Daoy (cell line): Measurements from ENCODE around the gene C4orf54. TPM values are rescaled to one million over a fixed set of nuclear protein-coding genes. Genes with fewer than 3 reads are reported as not detected.
A peak's percentile ranks its signal among the peaks of the same experiment; 100 is the strongest.

Experiments used
- DNase-seq: peaks from one replicate; pipeline ENCODE4 v3.0.0-alpha.2; 2015; ENCODE audit warnings: low read depth
- total RNA-seq: library from RNA; depleted of rRNA; stranded (reverse); fragments of >200 nt; shearing (Covaris generic); gene quantifications from 2 replicates; pipeline ENCODE4 v1.2.3, GENCODE V29; 2014; rRNA removed

Gene C4orf54
- 0.17 TPM in 1 of 2 replicates, not detected in the other for total RNA-seq

DNA sequence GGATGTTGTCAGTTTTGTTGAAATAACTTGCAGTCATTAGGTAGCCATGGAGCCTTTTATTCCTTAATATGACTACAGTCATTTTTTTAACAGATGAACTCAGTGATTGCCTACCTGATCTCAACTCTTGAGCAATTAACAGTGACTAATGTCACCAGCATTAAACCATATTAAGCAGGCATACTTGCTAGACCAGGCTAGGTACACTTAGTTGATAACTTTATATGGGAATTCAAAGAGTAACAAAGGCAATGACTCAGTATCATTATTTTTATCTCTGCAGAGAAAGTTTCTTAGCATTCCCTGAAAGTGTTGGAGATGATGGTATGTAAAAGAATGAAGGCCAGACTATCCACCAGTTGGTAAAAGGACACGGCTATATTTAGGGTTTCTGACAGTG is at the start of gene C4orf54:
TSS of gene C4orf54 (minus strand) at position 31 of the 400 bp plus-strand sequence. CDS start 3,180 bp downstream, outside the sequence.
- no peak for DNase-seq

DNA sequence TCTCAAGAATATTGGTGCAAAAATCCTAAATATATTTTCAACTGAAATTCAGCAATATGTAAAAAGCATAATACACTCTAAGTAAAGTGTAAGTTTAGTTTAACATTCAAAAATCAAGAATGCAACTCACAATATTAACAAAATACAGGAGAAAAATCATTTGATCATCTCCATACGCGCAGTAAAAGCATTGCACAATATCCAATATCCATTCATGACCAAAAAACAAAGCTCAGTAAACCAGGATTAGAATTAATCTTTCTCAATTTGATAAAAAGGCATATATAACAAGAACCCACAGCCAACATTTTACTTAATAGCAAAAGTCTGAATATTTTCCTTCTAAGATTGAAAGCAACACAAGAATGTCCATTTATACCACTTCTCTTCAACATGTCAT is 48.3 kb upstream of the C4orf54 start:
- no peak for DNase-seq

DNA sequence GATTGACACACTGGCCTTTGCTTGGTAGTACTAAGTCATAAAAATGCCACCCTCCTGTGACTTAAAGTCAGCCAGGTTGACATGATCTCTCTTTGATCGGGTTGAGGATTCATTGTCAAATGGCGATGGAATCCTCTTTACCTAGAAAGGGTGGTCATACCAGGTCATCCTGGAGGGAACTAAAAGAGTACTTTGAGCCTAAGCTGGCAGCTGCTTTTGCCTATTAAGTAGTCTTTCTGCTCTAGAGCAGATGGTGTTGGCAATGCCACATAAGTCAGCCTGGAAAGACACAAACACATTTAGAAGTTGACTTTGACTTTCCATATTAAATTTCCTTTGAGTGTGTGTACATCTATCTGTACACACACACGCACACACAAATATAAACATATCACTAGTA is 39.2 kb upstream of the C4orf54 start:
- no peak for DNase-seq

DNA sequence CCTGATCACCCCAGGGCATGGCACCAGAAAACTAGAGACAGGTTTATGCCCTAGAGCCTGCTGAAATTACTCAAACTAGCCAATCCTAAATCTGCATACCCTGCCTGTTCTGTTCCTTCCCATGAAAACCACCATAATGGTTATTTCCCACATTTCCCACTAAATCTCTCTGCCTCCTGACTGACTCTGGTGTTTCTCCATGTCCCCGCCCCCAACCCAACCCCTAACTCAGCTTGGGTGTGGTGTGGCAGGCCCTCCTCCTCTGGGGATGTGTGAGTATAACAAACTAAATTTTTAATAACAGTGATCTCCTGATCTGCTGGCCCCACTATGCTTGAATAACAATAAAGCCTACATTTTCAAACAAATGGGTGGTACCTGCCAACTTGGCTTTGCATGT is 35.5 kb upstream of the C4orf54 start:
- DNase-seq, result no peak

DNA sequence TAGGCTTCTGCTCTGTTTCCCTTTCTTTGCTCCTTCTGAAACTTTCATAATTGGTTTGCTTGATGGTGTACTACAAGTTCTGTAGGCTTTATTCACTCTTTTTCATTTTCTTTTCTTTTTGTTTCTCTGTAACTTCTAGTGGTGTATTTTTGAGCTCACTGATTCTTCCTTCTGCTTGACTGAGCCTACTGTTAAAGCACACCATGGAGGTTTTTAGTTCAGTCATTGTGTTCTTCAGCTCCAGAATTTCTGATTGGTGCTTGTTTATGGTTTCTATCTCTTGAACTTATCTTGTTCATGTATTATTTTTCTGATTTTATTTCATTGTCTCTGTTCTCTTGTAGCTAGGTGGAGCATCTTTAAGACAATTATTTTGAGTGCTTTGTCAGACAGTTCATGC is 33.4 kb upstream of the C4orf54 start:
- DNase-seq, result no peak

DNA sequence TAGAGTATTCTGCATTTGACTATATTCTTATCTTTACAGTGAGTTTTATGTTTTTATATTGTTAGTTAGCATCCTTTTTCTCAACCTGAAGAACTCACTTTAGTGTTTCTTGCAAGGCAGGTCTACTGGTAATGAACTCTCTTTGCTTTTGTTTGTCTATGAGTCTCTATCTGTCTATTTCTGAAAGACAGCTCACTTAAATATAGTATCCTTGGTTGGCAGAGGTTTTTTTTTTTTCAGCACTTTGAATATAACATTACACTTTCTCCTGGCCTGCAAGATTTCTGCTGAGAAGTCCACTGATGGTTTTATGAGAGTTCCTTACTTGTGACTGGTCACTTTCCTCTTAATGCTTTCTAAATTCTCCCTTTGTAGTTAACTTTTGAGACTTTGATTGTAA is 32.8 kb upstream of the C4orf54 start:
- DNase-seq, result no peak

DNA sequence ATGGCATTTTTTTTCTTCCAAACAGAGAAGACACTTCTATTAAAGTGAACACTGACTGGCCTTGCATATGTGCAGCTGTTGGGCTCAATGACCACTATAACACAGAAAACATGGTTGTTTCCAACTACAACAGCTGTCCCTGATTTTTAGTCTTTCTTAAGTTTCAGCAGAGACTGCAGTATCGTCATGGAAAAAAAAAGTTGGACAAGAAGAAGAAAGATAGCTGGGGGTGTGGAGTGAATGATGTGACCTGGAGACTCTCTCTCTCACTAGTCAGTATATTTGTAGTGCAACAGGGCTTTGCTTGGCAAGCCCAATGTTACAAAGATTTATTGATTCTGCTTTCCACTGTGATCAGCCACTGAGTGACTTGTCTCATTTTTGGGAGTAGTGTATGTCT is 29.5 kb upstream of the C4orf54 start:
- DNase-seq, result no peak

DNA sequence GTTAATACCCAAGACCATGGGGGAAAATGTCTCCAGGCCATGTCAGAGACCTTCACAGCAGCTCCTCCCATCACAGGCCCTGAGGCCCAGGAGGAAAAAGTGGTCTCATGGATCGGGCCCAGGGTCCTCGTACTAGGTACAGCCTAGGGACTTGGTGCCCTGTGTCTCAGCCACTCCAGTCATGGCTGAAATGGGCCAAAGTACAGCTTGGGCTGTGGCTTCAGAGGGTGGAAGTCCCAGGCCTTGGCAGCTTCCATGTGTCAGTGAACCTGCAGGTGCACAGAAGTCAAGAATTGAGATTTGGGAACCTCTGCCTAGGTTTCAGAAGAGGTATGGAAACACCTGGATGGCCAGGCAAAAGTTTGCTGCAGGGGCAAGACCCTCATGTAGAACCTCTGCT is 27.6 kb upstream of the C4orf54 start:
- DNase-seq, result no peak

DNA sequence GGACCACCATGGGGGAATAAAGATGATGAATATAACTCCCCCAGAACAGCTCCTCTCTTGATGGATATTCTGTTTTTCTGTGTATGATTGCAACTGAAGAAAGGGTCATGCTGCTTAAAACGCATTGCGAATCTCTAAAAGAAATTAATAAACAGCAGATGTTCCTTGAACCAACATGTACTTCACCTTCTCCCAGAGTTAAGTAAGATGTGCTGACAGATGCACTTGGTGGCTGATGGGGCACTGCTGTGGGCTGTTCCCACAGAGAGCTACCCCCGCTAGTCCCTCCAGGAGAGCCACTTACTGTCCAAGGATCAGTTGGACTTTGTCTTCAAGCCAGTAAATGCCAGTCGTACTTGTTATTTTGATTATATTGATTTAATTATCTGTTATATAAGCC is 26.3 kb upstream of the C4orf54 start:
- DNase-seq, result no peak

DNA sequence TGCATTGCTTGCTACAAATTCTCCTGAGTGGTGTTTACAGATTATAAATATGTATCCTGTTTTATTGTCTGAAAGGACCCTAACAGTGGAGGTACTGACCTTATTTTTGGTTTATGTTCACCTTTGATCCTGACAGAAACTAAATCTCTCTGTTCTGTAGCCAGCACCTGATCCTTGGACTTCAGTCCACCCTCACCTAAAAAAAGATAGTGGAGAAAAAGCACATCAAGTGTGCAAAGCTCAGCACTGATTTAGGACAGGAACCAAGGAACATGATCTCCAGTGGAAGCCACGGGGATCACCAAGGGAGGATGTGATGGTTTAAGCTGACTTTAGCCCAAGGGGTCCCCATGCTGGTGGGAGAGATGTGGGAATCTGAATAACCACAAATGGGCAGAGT is 22.3 kb upstream of the C4orf54 start:
- DNase-seq, result no peak

DNA sequence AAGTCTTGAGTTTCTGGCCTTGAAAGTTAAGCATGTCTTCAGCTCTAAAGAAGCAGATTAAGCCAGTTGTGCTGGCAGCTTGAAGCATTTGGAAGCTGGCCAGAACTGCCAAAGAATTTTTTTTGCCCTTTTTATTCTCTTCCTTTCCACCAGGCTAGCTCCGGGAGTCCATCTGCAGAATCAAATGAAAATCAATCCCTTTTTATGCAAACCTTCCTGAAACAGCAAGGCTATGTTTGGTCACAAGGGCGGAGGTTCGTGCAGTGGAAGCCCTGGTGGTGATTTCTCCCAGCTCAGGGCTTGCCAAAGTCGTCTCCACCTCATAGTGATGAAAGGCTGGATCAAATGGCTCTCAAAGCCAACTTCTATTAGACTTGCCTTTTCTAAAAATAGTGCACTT is 21.6 kb upstream of the C4orf54 start:
- DNase-seq, result no peak

DNA sequence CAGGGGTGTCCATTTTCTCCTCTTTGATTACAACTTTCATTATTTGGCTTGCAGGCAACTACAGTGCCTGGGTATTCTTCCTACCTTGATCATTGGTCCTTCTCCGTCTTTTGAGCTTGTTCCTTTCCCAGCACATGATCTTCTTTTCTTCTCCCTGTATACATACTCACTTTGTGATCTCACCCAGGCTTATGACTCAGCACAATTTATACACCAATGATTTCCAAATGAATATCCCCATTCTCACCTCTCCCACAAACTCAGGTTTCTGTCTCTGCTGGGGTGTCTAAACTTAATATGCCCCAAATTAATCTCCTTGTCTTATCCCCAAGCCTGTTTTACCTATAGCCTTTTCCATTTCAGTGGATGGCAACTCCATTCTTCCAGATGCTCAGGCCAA is 19.5 kb upstream of the C4orf54 start:
- DNase-seq, result no peak

DNA sequence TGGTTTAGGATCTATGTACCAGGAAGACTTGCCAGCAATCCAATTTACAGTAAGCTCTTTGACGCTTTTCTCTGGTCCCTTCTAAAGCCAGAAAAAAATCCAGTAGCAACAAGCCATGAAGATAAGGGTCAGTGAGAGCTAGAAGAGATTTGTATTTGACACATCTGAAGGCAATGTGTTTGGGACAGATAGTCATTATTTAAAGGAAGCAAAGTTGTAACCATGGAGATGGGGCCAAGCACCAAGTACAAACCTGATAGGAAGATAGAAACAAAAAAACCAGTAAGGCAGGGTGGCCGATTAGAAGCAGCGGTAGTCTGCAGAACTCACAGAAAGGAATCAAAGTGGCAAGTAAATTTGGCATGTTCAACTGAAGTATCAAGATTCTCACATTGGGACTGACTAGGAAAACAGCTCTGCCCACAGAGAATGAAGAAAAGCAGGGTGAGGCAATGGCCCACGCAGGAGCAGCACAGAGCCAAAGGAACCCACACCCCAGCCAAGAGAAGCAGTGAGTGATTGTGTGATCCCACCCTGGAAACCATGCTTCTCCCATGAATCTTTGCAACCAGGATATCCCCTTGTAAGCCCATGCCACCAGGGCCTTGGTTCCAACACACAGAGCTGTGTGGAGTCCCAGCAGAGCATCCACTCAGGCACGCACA is 12.9 kb upstream of the C4orf54 start:
- DNase-seq, result no peak

DNA sequence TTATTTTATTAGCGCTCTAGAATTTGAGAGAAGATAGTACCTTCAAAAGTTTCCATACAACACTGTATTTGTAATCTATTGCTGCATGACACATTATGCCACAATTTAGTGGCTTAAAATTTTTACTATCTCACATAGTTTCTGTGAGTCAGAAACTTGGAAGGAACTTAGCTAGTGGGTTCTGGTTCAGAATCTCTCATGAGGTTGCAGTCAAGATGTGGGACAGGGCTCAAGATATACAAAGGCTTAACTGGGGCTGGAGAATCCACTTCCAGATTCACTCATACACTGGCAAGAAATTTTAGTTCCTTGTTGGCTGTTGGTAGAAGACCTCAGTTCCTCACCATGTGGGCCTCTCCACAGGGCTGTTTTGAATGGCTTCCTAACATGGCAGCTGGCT is 11.5 kb upstream of the C4orf54 start:
- no peak for DNase-seq

DNA sequence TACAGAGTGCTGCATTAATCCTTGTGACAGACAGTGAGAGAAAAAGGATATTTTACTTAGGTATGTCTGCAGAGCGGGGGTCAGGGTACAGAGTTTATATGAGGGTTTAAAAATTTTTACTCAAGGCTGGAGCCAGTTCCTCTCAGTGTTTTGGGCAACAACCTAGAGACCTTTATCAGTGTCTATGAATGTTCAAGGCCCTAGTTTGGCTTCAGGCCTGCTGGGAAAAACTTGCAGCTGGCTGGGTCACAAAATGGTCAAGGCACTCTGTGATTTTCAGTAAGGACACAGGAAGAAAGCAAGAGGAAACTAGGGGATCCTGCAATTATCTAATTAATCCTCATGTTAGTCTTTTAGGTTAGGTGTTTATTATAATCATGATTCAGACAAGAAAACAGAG is 10.8 kb upstream of the C4orf54 start:
- no peak for DNase-seq

DNA sequence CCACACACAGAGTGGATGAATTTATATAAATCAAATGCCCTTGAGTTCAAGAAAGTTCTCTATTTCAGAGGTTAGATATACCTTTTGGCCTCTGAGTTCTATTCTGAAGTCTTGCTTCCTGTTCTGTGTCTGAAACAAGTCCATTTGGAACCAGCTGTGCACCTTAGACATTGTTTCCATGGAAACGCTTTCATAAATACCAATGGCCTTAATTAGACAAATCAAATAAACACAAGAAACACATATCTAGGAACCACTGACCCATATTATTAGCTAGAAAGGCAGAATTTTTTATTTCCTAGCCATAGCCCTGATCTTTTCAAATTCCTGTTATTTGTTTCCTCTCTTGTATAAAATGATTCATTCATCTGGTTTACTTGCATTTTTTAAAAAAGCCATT is 8.4 kb upstream of the C4orf54 start:
- no peak for DNase-seq

DNA sequence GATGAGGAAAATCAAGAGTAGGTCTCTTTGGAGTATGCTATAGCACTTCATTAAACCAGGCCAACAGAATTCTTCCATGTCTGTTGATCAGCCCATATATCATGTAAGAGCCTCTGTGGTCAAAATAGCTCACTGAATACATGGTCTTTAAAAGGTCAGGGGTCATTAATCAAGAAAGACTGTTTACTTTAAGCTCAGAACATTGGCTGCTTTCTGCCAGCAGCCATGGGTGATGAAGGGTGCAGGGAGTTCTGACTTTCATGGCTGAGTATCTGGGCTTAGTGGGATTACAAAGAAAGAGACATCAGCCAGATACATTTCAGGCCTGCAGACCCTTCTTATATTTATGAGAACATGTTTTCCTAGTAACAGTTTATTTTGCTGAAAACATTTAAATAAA is 7.1 kb upstream of the C4orf54 start:
- no peak for DNase-seq

DNA sequence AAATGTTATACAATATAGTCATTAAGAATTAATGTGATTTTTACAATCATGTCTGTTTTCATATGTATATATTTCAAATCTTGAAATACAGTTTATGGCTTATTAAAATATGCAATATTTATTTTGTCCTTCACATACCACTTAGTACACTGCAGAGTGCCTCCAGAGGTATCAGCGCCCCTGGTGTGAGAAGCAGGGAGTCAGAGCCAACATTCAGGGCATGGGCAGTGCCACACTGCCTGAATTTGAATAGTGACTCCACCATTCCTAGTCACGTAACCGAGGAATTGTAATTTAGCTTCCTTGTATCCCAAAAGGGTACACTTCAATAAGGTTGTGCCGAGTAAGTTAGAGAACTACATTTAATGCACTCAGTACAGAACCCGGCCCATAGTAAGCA is 4.3 kb upstream of the C4orf54 start:
- no peak for DNase-seq

DNA sequence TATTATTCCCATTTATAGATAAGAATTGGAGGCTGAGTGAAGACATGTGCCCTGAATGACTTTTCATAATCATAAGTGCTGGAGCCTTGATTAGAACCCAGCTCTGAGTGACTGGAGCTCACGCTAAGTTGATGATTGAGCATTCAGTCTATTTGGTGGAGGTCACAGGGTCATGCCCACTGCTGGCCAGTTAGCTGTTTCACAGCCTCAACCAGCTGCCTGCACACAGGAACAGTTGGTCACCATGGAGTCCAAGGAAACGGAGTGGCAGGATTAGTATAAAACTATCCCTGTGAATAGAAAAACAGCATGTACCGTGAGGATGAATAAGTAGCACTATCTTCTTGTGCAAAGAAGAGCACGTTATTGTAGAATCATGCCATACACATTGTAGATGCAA is 1.0 kb upstream of the C4orf54 start:
- DNase-seq, result no peak

DNA sequence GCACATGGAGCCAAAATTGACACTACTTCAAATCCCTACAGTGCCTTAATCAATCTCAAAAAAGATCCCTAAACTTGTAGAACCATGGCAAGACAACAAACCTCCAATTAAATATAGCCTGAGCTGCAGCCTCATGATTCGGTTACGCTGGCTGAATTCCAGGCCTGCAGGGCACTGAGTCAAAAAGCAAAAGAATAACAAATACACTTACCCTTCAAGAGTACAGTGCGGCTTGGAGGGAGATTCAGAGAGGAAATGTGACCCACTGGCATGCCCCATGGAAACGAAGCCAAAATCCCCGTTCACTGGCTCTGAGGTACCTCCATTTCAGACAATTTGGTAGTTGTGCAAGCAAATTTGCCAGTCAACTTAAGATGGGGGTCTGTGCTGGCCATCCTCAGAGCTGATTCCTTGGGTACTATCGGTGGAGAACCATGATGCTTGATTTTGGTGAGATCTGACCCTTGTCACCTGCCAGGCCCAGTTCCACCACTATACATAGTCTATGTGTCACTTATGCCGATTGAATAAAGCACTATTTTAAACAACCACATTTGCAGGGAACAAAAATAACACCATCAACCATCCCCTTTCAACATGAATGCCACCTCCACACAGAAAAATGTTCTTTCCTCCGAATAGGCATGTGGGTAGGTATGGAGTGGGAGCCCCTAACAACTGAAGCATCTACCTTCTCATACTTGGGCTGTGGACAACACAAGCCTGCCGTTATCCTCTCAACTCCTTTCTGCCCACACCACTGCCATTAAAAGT is 2.1 kb downstream of the C4orf54 start:
- DNase-seq, result peak; percentile 61

DNA sequence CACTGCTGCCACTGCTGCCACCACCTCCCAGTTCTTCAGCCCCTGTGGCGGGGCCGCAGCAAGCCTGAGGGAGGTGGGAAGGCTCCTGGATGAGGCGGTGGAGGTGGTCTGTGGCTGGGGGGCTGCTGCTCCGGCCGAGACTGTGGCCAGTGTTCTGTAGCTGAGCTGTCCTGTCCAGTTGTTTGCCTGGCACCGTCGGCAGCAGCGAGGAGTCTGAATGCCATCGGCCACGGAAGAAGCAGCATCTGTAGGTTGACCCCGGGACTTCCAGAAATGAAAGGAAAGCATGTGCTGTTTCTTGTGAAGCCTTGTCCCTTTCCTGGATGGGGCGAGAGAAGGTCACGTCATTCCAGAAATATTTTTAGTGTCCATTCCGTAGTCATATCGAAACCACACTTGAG is 3.3 kb downstream of the C4orf54 start:
- peak; percentile 8 for DNase-seq

DNA sequence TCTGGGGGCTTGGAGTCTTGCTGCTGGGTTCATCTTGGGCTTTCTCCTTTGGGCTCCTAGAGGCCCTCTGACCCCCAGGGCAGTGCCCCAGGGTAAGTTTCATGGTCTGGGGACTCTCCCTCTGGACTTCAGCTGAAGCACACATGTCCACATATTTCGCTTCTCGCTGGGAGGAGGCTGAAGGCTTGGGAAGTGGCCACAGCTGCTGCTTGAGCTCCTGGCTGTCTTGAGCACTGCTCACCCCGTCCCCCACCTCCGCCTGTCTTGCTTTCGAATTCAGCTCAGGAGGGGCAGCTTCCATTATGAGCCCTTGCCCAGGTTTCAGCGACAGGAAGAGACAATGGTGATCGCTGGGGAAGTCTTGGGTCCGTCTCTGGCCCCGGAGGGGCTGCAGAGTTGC is 3.7 kb downstream of the C4orf54 start:
- no peak for DNase-seq

DNA sequence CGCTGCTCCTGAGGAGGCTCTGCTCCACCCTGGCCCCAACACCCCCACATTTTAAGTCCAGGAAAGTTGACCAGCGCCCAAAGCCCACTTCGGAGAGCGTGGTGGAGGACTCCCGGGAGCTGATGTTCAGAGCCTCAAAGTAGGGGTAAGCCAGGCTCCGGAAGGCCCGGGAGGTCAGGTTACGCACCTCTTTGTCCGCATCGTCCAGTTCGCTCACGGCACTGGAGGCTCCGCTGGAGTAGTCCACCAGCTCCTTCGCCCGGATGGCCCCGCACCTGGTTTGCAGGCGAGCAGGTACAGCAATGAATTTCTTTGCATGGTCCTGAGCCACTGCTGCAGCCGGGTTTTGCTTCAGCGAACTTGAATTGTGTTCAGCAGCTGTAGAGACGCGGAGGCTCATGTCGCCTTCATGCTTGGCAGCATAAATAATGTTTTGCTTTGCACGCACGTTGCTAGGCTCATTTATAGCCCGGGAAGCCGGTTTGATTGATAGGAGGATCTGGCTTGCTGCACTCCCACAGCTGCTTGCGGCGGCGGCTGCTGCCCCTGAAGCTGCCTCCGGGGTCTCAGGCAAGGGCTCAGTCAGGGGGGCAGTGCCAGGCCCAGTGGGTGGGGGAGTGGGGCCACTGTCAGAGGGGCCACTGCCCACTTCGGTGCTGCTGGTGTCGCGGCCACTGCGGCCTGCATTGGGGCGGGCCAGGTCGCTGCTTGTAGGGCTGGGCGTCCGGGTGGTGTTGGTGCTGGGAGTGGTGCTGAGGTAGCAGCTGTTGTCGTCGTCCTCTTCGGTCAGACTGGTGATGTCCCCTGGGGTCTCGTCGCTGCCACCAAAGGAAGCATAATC is 4.8 kb downstream of the C4orf54 start:
- DNase-seq, result no peak
